Astrocyte (in vitro differentiated cells and primary cell): ENCODE measurements around the gene CYB5B. TPM values are rescaled to one million over a fixed set of nuclear protein-coding genes. Genes with fewer than 3 reads are reported as not detected.

ENCODE experiments used
- DNase-seq: peaks from one replicate; pipeline ENCODE4 v3.0.0-alpha.2; 2010; ENCODE audit warnings: low read depth
- FAIRE-seq: peaks from 2 replicates; lab custom pipeline; 2011; peaks lifted over from hg19 to GRCh38; lab: Jason Lieb, UNC
- H2AFZ ChIP-seq: 2 replicates; pipeline ENCODE4 v1.6.0; 2012; ENCODE audit warnings: low read depth, low read length, inconsistent platforms
- H3K27ac ChIP-seq: 2 replicates; pipeline ENCODE4 v1.5.1; 2011; ENCODE audit warnings: low read depth, low read length, inconsistent platforms
- H3K27me3 ChIP-seq: 2 replicates; pipeline ENCODE4 v1.6.0; 2011; ENCODE audit warnings: low read length, inconsistent platforms; ENCODE audit not compliant: insufficient read depth
- H3K36me3 ChIP-seq: 2 replicates; pipeline ENCODE4 v1.5.1; 2011; ENCODE audit warnings: low read length, inconsistent platforms; ENCODE audit not compliant: insufficient read depth
- H3K4me1 ChIP-seq: 2 replicates; pipeline ENCODE4 v1.5.1; 2011; ENCODE audit warnings: low read length, inconsistent platforms; ENCODE audit not compliant: insufficient read depth
- H3K4me2 ChIP-seq: 2 replicates; pipeline ENCODE4 v1.6.0; 2012; ENCODE audit warnings: low read length, inconsistent platforms
- H3K4me3 ChIP-seq: 2 replicates; pipeline ENCODE4 v1.5.1; 2011; ENCODE audit warnings: low read depth, mild to moderate bottlenecking, low read length, inconsistent platforms; ENCODE audit not compliant: insufficient read depth
- H3K79me2 ChIP-seq: 2 replicates; pipeline ENCODE4 v1.6.0; 2012; ENCODE audit warnings: mild to moderate bottlenecking, low read length, inconsistent platforms; ENCODE audit not compliant: insufficient read depth
- H3K9ac ChIP-seq: 2 replicates; pipeline ENCODE4 v1.6.0; 2012; ENCODE audit warnings: mild to moderate bottlenecking, low read length, inconsistent platforms
- H3K9me3 ChIP-seq: 2 replicates; pipeline ENCODE4 v1.5.1; 2012; ENCODE audit warnings: low read depth, mild to moderate bottlenecking, low read length, inconsistent platforms; ENCODE audit not compliant: insufficient read depth
- H4K20me1 ChIP-seq: 2 replicates; pipeline ENCODE4 v1.6.0; 2012; ENCODE audit warnings: low read length, inconsistent platforms; ENCODE audit not compliant: insufficient read depth
- H3K27ac Mint-ChIP-seq: one replicate; pipeline ENCODE4 v1.8.0; 2021; ENCODE audit warnings: mild to moderate bottlenecking, mixed read lengths; ENCODE audit not compliant: unreplicated experiment
- H3K27me3 Mint-ChIP-seq: one replicate; pipeline ENCODE4 v1.8.0; 2021; ENCODE audit warnings: low read depth, mixed read lengths; ENCODE audit not compliant: unreplicated experiment
- H3K36me3 Mint-ChIP-seq: one replicate; pipeline ENCODE4 v1.8.0; 2021; ENCODE audit warnings: low read depth, mixed read lengths; ENCODE audit not compliant: unreplicated experiment
- H3K4me1 Mint-ChIP-seq: one replicate; pipeline ENCODE4 v1.8.0; 2021; ENCODE audit warnings: low read depth, mixed read lengths; ENCODE audit not compliant: unreplicated experiment
- H3K4me3 Mint-ChIP-seq: one replicate; pipeline ENCODE4 v1.8.0; 2021; ENCODE audit warnings: mild to moderate bottlenecking, moderate library complexity, mixed read lengths; ENCODE audit not compliant: unreplicated experiment
- H3K9me3 Mint-ChIP-seq: one replicate; pipeline ENCODE4 v1.8.0; 2021; ENCODE audit warnings: mild to moderate bottlenecking, mixed read lengths; ENCODE audit not compliant: unreplicated experiment
- EZH2 ChIP-seq: IDR thresholded peaks from 2 replicates; pipeline ENCODE4 v1.6.1; 2012; ENCODE audit warnings: mild to moderate bottlenecking, low read length, inconsistent platforms; ENCODE audit not compliant: insufficient read depth
- total RNA-seq: library from RNA; stranded (reverse); gene quantifications from 2 replicates; pipeline ENCODE4 v1.2.1, GENCODE V29; 2021
- TF ChIP-seq, protein P1 (sequence below): IDR thresholded peaks from 2 replicates; pipeline ENCODE4 v1.5.1; 2011; ENCODE audit warnings: low read depth, mild to moderate bottlenecking, inconsistent platforms, low read length, moderate library complexity; ENCODE audit not compliant: insufficient read depth

The CYB5B gene
- total RNA-seq, 1 donor from 2014 or later = 149 TPM

DNA sequence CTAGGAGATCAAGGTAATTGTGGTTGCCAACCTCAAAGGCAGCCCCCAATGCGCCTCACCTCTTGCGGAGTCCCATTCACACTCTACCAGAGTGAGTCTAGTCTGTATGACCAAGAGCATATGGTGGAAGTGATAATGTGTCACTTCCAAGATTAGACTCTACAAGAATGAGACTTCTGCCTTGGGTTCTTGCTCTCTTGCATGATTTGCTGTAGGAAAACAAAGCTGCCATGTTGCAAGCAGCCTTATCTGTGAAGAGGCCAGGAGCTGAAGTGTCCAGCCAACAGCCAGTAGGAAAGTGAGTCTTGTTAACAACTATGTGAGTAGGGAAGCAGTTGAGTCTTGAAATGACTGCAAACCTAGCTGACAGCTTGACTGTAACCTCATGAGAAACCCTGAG is 42.0 kb upstream of the CYB5B start:
- Mint-ChIP-seq H3K9me3 (no peaks in the 10 kb centered on the region), H3K36me3 (peaks cover 6% of the 10 kb centered on the region), H3K4me1 (peaks cover 12% of the 10 kb centered on the region), H3K27me3 (no peaks in the 10 kb centered on the region), H3K27ac (no peak overlapping the region), H3K4me3 (no peak overlapping the region)
- H3K27ac ChIP-seq = no peak overlapping the region
- no peak overlapping the region for H3K4me3 ChIP-seq
- peaks cover 21% of the 10 kb centered on the region for H3K36me3 ChIP-seq
- H3K4me2 ChIP-seq = no peak overlapping the region
- H3K79me2 ChIP-seq = peaks cover 50% of the 10 kb centered on the region
- H4K20me1 ChIP-seq = peaks cover 9% of the 10 kb centered on the region
- DNase-seq = no peak
- H3K4me1 ChIP-seq = no peaks in the 10 kb centered on the region
- no peaks in the 10 kb centered on the region for H3K27me3 ChIP-seq
- H3K9me3 ChIP-seq = no peaks in the 10 kb centered on the region
- no peak overlapping the region for H3K9ac ChIP-seq
- FAIRE-seq = no peak
- no peak overlapping the region for H2AFZ ChIP-seq
- TF ChIP-seq, protein P1, sequence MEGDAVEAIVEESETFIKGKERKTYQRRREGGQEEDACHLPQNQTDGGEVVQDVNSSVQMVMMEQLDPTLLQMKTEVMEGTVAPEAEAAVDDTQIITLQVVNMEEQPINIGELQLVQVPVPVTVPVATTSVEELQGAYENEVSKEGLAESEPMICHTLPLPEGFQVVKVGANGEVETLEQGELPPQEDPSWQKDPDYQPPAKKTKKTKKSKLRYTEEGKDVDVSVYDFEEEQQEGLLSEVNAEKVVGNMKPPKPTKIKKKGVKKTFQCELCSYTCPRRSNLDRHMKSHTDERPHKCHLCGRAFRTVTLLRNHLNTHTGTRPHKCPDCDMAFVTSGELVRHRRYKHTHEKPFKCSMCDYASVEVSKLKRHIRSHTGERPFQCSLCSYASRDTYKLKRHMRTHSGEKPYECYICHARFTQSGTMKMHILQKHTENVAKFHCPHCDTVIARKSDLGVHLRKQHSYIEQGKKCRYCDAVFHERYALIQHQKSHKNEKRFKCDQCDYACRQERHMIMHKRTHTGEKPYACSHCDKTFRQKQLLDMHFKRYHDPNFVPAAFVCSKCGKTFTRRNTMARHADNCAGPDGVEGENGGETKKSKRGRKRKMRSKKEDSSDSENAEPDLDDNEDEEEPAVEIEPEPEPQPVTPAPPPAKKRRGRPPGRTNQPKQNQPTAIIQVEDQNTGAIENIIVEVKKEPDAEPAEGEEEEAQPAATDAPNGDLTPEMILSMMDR = no peak
- TF ChIP-seq EZH2 = no peak

DNA sequence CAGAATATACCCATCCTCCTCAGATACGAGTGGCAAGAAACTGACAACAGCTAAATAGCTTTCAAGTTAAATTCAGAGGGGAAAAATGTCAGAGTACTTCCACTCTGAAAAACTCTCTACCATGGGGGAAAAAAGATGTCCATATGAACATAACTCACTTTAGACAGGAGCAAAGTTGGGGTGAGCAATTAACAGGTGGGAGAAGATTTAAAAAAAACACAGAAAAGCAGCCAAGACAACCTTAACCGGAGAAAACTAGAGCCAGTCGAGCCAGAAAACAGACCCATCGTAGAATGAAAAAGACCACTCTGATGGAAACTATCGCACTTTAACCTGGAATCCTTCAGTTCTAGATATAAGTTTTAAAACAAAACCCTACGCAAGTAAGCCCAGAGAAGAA is 39.4 kb upstream of the CYB5B start:
- Histone ChIP-seq H3K4me2 (peak overlapping the region; percentile 95), H3K79me2 (peaks cover 50% of the 10 kb centered on the region), H2AFZ (peak overlapping the region; percentile 58), H3K27ac (peak overlapping the region; percentile 66), H4K20me1 (peaks cover 6% of the 10 kb centered on the region), H3K27me3 (no peaks in the 10 kb centered on the region), H3K9me3 (no peaks in the 10 kb centered on the region), H3K4me1 (no peaks in the 10 kb centered on the region), H3K4me3 (peak overlapping the region; percentile 89), H3K36me3 (peaks cover 21% of the 10 kb centered on the region), H3K9ac (peak overlapping the region; percentile 95)
- no peaks in the 10 kb centered on the region for H3K9me3 Mint-ChIP-seq
- TF ChIP-seq, protein P1 = no peak
- no peak for TF ChIP-seq EZH2
- FAIRE-seq = no peak
- peaks cover 12% of the 10 kb centered on the region for H3K4me1 Mint-ChIP-seq
- H3K4me3 Mint-ChIP-seq = peak overlapping the region; percentile 93
- H3K27me3 Mint-ChIP-seq = no peaks in the 10 kb centered on the region
- DNase-seq = no peak
- H3K27ac Mint-ChIP-seq = peak overlapping the region; percentile 60
- H3K36me3 Mint-ChIP-seq = peaks cover 5% of the 10 kb centered on the region

DNA sequence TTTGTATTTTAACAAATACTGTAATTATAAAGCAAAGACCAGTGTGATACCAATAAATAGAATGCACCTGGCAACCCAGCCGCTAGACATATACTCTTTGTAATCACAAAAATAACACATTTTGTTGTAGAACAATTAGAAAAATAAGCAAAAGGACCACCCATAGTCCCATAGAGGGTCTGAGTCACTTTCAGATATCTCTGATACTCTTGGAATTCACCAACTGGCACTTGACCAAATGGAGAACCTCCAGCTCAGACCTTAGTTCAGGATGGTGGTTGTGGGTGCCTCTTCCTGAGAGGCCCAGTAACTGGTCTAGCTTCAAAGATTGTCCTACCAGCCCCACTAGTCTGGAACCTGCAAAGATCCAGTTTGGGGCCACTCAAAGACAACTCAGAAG is 37.8 kb upstream of the CYB5B start:
- Histone ChIP-seq H3K4me2 (peak overlapping the region; percentile 95), H3K4me1 (no peaks in the 10 kb centered on the region), H2AFZ (no peak overlapping the region), H3K79me2 (peaks cover 45% of the 10 kb centered on the region), H3K27me3 (no peaks in the 10 kb centered on the region), H3K9ac (no peak overlapping the region), H3K9me3 (no peaks in the 10 kb centered on the region), H3K36me3 (peaks cover 17% of the 10 kb centered on the region), H4K20me1 (peaks cover 6% of the 10 kb centered on the region), H3K27ac (no peak overlapping the region), H3K4me3 (peak overlapping the region; percentile 89)
- H3K4me1 Mint-ChIP-seq = peaks cover 12% of the 10 kb centered on the region
- FAIRE-seq (no peak), DNase-seq (peak; percentile 38)
- H3K4me3 Mint-ChIP-seq = peak overlapping the region; percentile 90
- no peak for TF ChIP-seq EZH2
- TF ChIP-seq, protein P1 = no peak
- peaks cover 5% of the 10 kb centered on the region for H3K36me3 Mint-ChIP-seq
- no peaks in the 10 kb centered on the region for H3K9me3 Mint-ChIP-seq
- H3K27me3 Mint-ChIP-seq = no peaks in the 10 kb centered on the region
- no peak overlapping the region for H3K27ac Mint-ChIP-seq
